ENCODE results near the gene RAB3IL1. TPM values are rescaled to one million over a fixed set of nuclear protein-coding genes. Genes with fewer than 3 reads are reported as not detected.
A peak's percentile ranks its signal among the peaks of the same experiment; 100 is the strongest.

RAB3IL1 gene
- total and polyA plus RNA-seq, 2 of the 13 experiments (the other 11 are each of a cell fraction or from before 2014, with no cell fraction given): 1.2 to 2.0 TPM

DNA sequence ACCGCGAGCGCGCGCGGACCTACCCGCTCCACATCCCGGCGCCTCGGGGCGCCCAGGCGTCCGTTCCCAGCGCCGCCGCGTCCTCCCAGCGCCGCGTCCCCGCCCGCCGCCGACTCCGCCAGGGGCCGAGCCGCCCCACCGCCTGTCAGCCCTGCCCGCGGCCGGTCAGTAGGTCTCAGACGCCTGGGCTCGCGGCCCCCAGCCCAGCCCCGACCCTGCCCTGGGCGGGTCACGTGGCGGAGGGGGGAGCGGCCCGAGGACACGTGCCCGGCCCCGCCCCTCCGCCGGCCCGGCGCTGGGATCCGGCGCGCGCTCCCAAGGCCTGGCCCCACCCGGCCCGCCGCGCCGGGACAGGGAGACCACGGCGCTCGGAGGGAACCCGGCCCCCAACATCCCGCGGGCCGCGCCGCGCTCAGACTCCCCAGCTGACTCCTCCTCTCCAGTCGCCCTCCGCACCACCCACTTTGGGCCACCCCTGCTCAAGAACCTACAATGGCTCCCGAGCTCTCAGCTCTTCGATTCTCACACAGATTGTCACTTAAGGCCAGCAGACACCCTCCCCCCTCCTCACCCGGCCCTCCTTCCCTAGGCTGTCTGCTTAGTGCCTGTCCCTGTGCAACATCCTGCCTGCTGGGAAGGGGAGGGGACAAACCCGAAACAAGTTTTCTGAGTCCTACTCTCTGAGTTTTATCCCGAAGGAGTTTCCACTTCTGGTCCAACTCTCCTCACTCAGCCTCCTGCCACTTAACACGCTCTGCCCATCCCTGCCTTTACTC, at the start of gene RAB3IL1 (continued):
- TF ChIP-seq USF2 (IDR thresholded peaks at IDR 0.05; ENCODE audit: low read depth, low read length): peak; percentile 32; the same call in 1 of the 2 replicates
- no peak for TF ChIP-seq USF2 (CRISPR knock-in tag; IDR thresholded peaks at IDR 0.05; ENCODE audit: borderline replicate concordance)
- TF ChIP-seq, protein P1, sequence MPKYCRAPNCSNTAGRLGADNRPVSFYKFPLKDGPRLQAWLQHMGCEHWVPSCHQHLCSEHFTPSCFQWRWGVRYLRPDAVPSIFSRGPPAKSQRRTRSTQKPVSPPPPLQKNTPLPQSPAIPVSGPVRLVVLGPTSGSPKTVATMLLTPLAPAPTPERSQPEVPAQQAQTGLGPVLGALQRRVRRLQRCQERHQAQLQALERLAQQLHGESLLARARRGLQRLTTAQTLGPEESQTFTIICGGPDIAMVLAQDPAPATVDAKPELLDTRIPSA (CRISPR knock-in tag; IDR thresholded peaks at IDR 0.05; ENCODE audit: borderline replicate concordance): no peak
- TF ChIP-seq ZNF574 (CRISPR knock-in tag; IDR thresholded peaks at IDR 0.05): 0 out of 2 replicates have a peak, but pooled peaks have one; percentile 2
- TF ChIP-seq BHLHE40 (IDR thresholded peaks at IDR 0.05; ENCODE audit: low read length): peak; percentile 54
- TF ChIP-seq, protein P2, sequence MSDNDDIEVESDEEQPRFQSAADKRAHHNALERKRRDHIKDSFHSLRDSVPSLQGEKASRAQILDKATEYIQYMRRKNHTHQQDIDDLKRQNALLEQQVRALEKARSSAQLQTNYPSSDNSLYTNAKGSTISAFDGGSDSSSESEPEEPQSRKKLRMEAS (IDR thresholded peaks at IDR 0.05): peak; percentile 56; the same call in 1 of the 2 replicates
- 0 out of 2 replicates have a peak, but pooled peaks have one; percentile 49 for TF ChIP-seq ZSCAN25 (CRISPR knock-in tag; IDR thresholded peaks at IDR 0.05)
- TF ChIP-seq, protein P3, sequence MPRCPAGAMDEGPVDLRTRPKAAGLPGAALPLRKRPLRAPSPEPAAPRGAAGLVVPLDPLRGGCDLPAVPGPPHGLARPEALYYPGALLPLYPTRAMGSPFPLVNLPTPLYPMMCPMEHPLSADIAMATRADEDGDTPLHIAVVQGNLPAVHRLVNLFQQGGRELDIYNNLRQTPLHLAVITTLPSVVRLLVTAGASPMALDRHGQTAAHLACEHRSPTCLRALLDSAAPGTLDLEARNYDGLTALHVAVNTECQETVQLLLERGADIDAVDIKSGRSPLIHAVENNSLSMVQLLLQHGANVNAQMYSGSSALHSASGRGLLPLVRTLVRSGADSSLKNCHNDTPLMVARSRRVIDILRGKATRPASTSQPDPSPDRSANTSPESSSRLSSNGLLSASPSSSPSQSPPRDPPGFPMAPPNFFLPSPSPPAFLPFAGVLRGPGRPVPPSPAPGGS (CRISPR knock-in tag; IDR thresholded peaks at IDR 0.05): 0 out of 2 replicates have a peak, but pooled peaks have one; percentile 27
- TF ChIP-seq MYC (CRISPR knock-in tag; IDR thresholded peaks at IDR 0.05; ENCODE audit: borderline replicate concordance): peak; percentile 13; the same call in 1 of the 2 replicates
- TF ChIP-seq ADNP (CRISPR knock-in tag; IDR thresholded peaks at IDR 0.05): 0 out of 2 replicates have a peak, but pooled peaks have one; percentile 43
- TF ChIP-seq MEIS1 (CRISPR knock-in tag; IDR thresholded peaks at IDR 0.05; ENCODE audit: borderline replicate concordance): no peak
- no peak for TF ChIP-seq PHF5A (CRISPR knock-in tag; IDR thresholded peaks at IDR 0.05; ENCODE audit: low read depth, unreplicated experiment)
- TF ChIP-seq TMF1 (CRISPR knock-in tag; IDR thresholded peaks at IDR 0.05; ENCODE audit: low read depth): 0 out of 2 replicates have a peak, but pooled peaks have one; percentile 22
- peak; percentile 50 for TF ChIP-seq ZFP36 (IDR thresholded peaks at IDR 0.05; ENCODE audit: borderline replicate concordance, low read depth, low read length, partially characterized antibody)
- peak; percentile 31; the same call in 1 of the 2 replicates for TF ChIP-seq PATZ1 (CRISPR knock-in tag; IDR thresholded peaks at IDR 0.05)
- no peak for TF ChIP-seq IKZF1 (IDR thresholded peaks at IDR 0.05)
- TF ChIP-seq ZMYM3 (CRISPR knock-in tag; IDR thresholded peaks at IDR 0.05): peak; percentile 86
- TF ChIP-seq NAIF1 (CRISPR knock-in tag; IDR thresholded peaks at IDR 0.05; ENCODE audit: borderline replicate concordance): no peak
- TF ChIP-seq AGO1 (IDR thresholded peaks at IDR 0.05; ENCODE audit: low read depth, low read length, poor library complexity, severe bottlenecking): no peak
